Measurements from ENCODE around the gene PANK2. TPM values are rescaled to one million over a fixed set of nuclear protein-coding genes. Genes with fewer than 3 reads are reported as not detected.
A peak's percentile ranks its signal among the peaks of the same experiment; 100 is the strongest.

The PANK2 gene
- total and polyA plus RNA-seq, 3 donors from 2014 or later: 57.9 to 71.2 (median 63.4) TPM

- H3K4me1 ChIP-seq: peaks cover 30% of the 10 kb centered on the region
- no peaks in the 10 kb centered on the region for H3K9me3 ChIP-seq
- TF ChIP-seq POLR2A (IDR thresholded peaks at IDR 0.05) (no peak), CTCF (IDR thresholded peaks at IDR 0.05) (no peak)
- DNase-seq: no peak
- H3K36me3 ChIP-seq (ENCODE audit: low read depth, missing control alignments): no peaks in the 10 kb centered on the region
- peak overlapping the region; percentile 22 to 43 for H3K27ac ChIP-seq
- intact Hi-C loops (cut with DNase I; ENCODE audit: low total_unique reads): no loop called here
- H3K27me3 ChIP-seq: no peaks in the 10 kb centered on the region
- no peak overlapping the region for H3K4me3 ChIP-seq
- 61 to 80% methylated on average over 4 of the region's 4 CpGs for WGBS, 2 donors
Measured at GRCh38 chr20:3933218-3933617, 44.0 kb downstream of the PANK2 start.

- H3K27ac ChIP-seq: peak overlapping the region; percentile 36 to 43
- no peaks in the 10 kb centered on the region for H3K9me3 ChIP-seq
- TF ChIP-seq POLR2A (IDR thresholded peaks at IDR 0.05) (no peak), CTCF (IDR thresholded peaks at IDR 0.05) (no peak)
- H3K27me3 ChIP-seq: no peaks in the 10 kb centered on the region
- WGBS, 2 donors: 55 to 69% methylated on average over 5 of the region's 5 CpGs
- DNase-seq: no peak
- H3K4me1 ChIP-seq: peaks cover 30% of the 10 kb centered on the region
- H3K36me3 ChIP-seq (ENCODE audit: low read depth, missing control alignments): no peaks in the 10 kb centered on the region
- intact Hi-C loops (cut with DNase I; ENCODE audit: low total_unique reads): no loop called here
- no peak overlapping the region for H3K4me3 ChIP-seq
Measured at GRCh38 chr20:3934624-3935023, 45.4 kb downstream of the PANK2 start.

- TF ChIP-seq CTCF (IDR thresholded peaks at IDR 0.05): no peak
- TF ChIP-seq POLR2A (IDR thresholded peaks at IDR 0.05): no peak
- no peak overlapping the region for H3K4me3 ChIP-seq
- DNase-seq: peak; percentile 79
- 39 to 40% methylated on average over 6 of the region's 6 CpGs for WGBS, 2 donors
- peaks cover 30% of the 10 kb centered on the region for H3K4me1 ChIP-seq
- no peaks in the 10 kb centered on the region for H3K36me3 ChIP-seq (ENCODE audit: low read depth, missing control alignments)
- H3K9me3 ChIP-seq: no peaks in the 10 kb centered on the region
- H3K27ac ChIP-seq: peak overlapping the region; percentile 36 to 43
- intact Hi-C loops (cut with DNase I; ENCODE audit: low total_unique reads): no loop called here
- H3K27me3 ChIP-seq: no peaks in the 10 kb centered on the region
Measured at GRCh38 chr20:3935295-3935955, 46.2 kb downstream of the PANK2 start.

GRCh38 chr20:3935956-3936340 lies 46.8 kb downstream of the PANK2 start:
- intact Hi-C loops (cut with DNase I; ENCODE audit: low total_unique reads): no loop called here
- no peaks in the 10 kb centered on the region for H3K9me3 ChIP-seq
- H3K4me3 ChIP-seq: no peak overlapping the region
- DNase-seq: no peak
- TF ChIP-seq POLR2A (IDR thresholded peaks at IDR 0.05) (no peak), CTCF (IDR thresholded peaks at IDR 0.05) (no peak)
- H3K36me3 ChIP-seq (ENCODE audit: low read depth, missing control alignments): no peaks in the 10 kb centered on the region
- H3K27ac ChIP-seq: peak overlapping the region in 1 of 2 donors; percentile 43
- peaks cover 30% of the 10 kb centered on the region for H3K4me1 ChIP-seq
- H3K27me3 ChIP-seq: no peaks in the 10 kb centered on the region
- 87 to 100% methylated on average over 2 of the region's 2 CpGs for WGBS, 2 donors

- 96 to 98% methylated on average over 3 of the region's 3 CpGs for WGBS, 2 donors
- Histone ChIP-seq H3K27me3 (no peaks in the 10 kb centered on the region), H3K27ac (no peak overlapping the region), H3K4me3 (no peak overlapping the region), H3K4me1 (peaks cover 18% of the 10 kb centered on the region), H3K36me3 (ENCODE audit: low read depth, missing control alignments) (no peaks in the 10 kb centered on the region), H3K9me3 (no peaks in the 10 kb centered on the region)
- intact Hi-C loops (cut with DNase I; ENCODE audit: low total_unique reads): no loop called here
- TF ChIP-seq CTCF (IDR thresholded peaks at IDR 0.05) (no peak), POLR2A (IDR thresholded peaks at IDR 0.05) (no peak)
- no peak for DNase-seq
Measured at GRCh38 chr20:3937618-3938017, 48.4 kb downstream of the PANK2 start.

Data from testis (tissue), 3 donors.